ENCODE measurements around the gene ALDOB.
"Not testable (repeated sequence)": the region's sequence is repeated elsewhere in the genome, so short reads cannot be mapped to it uniquely, and the experiment has no call there.

Gene ALDOB

GRCh38 chr9:101388507-101388993, 47.0 kb downstream of the ALDOB start:
- no peak overlapping the region for H3K27ac ChIP-seq
- no peak for TF ChIP-seq ZFX (IDR thresholded peaks at IDR 0.05)
- TF ChIP-seq CTCF (conservative IDR thresholded peaks at IDR 0.05): peak; percentile 62

DNA sequence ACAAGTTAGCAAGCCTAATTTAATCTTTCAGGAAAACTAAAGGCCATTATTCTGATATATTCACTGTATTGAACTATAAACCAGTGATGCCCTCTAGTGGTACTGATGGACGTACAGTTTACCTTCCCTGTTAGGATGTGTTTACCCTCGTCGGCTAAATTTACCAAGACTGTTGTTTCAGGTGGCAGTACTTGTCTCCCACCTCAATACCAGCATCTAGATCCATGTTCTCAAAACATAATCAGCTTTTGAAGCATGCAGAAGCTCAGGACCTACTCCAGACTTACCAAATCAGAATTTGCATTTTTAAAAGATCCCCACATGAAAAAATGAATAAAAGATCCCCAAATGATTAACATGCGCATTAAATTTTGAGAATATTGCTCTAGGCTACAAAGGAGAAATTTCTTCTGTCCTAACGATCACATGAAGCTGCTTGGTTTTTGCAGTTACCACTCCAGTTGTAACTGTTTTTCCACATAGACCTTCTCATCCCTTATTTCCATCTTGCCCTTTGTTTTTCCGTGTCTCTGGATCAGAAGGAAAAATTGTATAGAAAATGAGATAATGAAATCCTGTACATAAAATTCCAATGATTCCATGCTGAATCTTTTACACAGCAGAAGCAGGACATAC, 47.6 kb downstream of the ALDOB start:
- no peak overlapping the region for H3K27ac ChIP-seq
- TF ChIP-seq ZFX (IDR thresholded peaks at IDR 0.05) (no peak), CTCF (conservative IDR thresholded peaks at IDR 0.05) (peak; percentile 70)

- not testable (repeated sequence) for H3K27ac ChIP-seq
Observed at GRCh38 chr9:101384873-101385536, 50.6 kb downstream of the ALDOB start, which contains the start of gene BAAT. Gene BAAT, minus strand, starts transcription at chr9:101385006. Its CDS starts 13,602 bp downstream, at chr9:101371404.

DNA sequence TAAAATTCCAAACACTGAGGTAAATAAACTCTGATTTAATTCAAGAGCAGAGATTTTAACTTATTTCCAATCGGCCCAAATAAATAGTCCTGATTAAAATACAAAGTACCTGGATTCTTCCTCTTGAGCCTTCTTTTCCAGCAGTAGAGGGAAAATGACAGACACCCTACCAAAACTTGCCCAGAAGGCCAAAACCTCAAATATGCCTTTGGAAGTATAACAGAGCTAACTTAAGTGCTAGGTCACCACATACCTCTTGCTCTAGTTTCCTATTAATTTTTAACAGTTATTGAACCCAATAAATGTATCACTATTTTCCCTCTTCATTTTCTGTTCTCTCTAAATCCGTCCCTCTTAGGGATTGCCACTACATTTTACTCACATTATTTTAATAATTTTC, 52.2 kb downstream of the ALDOB start:
- no peak overlapping the region for H3K27ac ChIP-seq
- TF ChIP-seq ZFX (IDR thresholded peaks at IDR 0.05) (no peak), CTCF (conservative IDR thresholded peaks at IDR 0.05) (no peak)

- no peak overlapping the region for H3K27ac ChIP-seq
- TF ChIP-seq CTCF (conservative IDR thresholded peaks at IDR 0.05) (no peak), ZFX (IDR thresholded peaks at IDR 0.05) (no peak)
Observed at GRCh38 chr9:101381833-101382342, 53.7 kb downstream of the ALDOB start.

GRCh38 chr9:101381118-101381517, 54.5 kb downstream of the ALDOB start:
- H3K27ac ChIP-seq: no peak overlapping the region
- TF ChIP-seq ZFX (IDR thresholded peaks at IDR 0.05): no peak
- no peak for TF ChIP-seq CTCF (conservative IDR thresholded peaks at IDR 0.05)

DNA sequence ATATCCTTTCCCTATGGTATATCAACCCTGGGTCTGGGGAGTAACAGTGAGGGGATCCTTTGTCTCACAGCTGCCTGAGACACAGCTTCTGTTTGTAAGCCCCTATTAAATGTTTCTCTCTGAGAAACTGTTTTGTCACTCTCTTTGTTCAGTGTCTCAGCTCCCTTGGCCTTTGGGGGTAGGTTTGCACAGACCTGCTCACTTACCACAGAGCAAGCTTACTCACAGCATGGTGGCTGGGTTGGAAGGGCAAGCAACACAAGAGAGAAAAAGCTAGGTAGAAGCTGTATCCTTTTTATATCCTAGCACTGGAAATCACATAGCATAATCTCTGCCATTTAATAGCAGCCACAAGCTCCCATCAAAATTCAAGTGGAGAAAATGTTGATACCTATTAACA, 55.3 kb downstream of the ALDOB start:
- H3K27ac ChIP-seq: no peak overlapping the region
- no peak for TF ChIP-seq ZFX (IDR thresholded peaks at IDR 0.05)
- no peak for TF ChIP-seq CTCF (conservative IDR thresholded peaks at IDR 0.05)

All from C4-2B (cell line).